ENCODE data around the gene AOC2.
"Not testable (repeated sequence)": the region's sequence is repeated elsewhere in the genome, so short reads cannot be mapped to it uniquely, and the experiment has no call there.

AOC2 gene

DNA sequence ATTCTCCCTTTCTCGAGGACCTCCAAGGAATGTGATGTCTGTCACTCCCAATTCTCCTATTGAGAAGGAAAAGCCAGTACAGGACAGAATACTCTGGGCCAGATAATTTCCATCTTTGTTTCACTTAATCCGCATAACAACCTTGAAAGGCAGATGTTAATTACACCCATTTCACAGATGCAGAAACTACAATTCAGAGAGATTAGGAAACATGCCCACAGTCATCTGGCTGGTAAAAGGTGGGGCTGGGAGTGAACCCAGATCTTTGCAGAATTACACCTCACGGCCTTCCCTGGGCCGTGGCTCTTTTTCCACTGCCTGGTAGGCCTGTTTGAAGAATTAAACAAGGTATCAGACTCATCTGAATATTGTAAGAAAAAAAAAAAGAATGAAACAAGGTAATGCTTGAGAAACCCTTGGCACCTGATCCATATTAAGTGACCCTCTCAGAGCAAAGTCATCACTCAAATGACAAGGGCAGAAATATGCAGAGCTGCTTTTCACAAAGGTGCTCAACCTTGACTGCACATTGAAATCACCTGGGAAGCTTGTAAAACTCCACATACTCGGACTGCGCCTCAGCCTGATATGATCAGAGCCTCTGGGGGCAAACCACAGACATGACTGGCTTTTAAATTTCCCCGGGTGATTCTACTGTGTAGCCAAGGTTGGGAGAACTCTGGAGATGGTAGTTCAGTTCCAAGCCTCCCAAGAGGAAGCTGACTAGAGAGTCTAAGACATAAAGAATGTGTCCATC, 39.6 kb downstream of the AOC2 start:
- no peak overlapping the region for H2AFZ ChIP-seq (ENCODE audit: low read length)
- H3K4me1 ChIP-seq (ENCODE audit: insufficient read depth, low read length, poor library complexity, severe bottlenecking): no peaks in the 10 kb centered on the region
- H3K4me2 ChIP-seq (ENCODE audit: low read depth, low read length, poor library complexity, severe bottlenecking): no peak overlapping the region
- no peaks in the 10 kb centered on the region for H3K27me3 ChIP-seq (ENCODE audit: insufficient read depth, low read length, poor library complexity, severe bottlenecking)
- no peaks in the 10 kb centered on the region for H3K79me2 ChIP-seq (ENCODE audit: insufficient read depth, low read length)
- no peaks in the 10 kb centered on the region for H3K9me3 ChIP-seq (ENCODE audit: insufficient read depth, low read depth, low read length)
- no peaks in the 10 kb centered on the region for H3F3A ChIP-seq (ENCODE audit: low read depth)
- no peaks in the 10 kb centered on the region for H3K36me3 ChIP-seq (ENCODE audit: insufficient read depth, low read length)
- TF ChIP-seq, protein P1, sequence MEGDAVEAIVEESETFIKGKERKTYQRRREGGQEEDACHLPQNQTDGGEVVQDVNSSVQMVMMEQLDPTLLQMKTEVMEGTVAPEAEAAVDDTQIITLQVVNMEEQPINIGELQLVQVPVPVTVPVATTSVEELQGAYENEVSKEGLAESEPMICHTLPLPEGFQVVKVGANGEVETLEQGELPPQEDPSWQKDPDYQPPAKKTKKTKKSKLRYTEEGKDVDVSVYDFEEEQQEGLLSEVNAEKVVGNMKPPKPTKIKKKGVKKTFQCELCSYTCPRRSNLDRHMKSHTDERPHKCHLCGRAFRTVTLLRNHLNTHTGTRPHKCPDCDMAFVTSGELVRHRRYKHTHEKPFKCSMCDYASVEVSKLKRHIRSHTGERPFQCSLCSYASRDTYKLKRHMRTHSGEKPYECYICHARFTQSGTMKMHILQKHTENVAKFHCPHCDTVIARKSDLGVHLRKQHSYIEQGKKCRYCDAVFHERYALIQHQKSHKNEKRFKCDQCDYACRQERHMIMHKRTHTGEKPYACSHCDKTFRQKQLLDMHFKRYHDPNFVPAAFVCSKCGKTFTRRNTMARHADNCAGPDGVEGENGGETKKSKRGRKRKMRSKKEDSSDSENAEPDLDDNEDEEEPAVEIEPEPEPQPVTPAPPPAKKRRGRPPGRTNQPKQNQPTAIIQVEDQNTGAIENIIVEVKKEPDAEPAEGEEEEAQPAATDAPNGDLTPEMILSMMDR (conservative IDR thresholded peaks at IDR 0.05; ENCODE audit: low read length): no peak
- H4K20me1 ChIP-seq (ENCODE audit: insufficient read depth, low read length, poor library complexity, severe bottlenecking): no peaks in the 10 kb centered on the region
- no peaks in the 10 kb centered on the region for H3K9me2 ChIP-seq (replicated peaks; ENCODE audit: low read depth, low read length)
- H3K9ac ChIP-seq (ENCODE audit: low read depth, low read length, poor library complexity, severe bottlenecking): no peak overlapping the region
- H3K4me3 ChIP-seq (ENCODE audit: low read length, poor library complexity, severe bottlenecking): no peak overlapping the region

DNA sequence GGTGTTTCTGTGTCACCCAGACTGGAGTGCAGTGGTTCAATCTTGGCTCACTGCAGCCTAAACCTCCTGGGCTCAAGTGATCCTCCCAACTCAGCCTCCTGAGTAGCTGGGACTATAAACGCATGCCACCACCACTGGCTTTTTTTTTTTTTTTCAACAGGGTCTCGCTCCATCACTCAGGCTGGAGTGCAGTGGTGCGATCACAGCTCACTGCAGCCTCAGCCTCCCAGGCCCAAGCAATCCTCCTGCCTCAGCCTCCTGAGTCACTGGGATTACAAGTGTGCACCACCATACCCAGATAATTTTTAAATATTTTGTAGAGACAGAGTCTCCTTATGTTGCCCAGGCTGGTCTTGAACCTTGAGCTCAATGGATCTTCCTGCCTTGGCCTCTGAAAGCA, 41.4 kb downstream of the AOC2 start:
- not testable (repeated sequence) for H3K9me2 ChIP-seq (replicated peaks; ENCODE audit: low read depth, low read length)

DNA sequence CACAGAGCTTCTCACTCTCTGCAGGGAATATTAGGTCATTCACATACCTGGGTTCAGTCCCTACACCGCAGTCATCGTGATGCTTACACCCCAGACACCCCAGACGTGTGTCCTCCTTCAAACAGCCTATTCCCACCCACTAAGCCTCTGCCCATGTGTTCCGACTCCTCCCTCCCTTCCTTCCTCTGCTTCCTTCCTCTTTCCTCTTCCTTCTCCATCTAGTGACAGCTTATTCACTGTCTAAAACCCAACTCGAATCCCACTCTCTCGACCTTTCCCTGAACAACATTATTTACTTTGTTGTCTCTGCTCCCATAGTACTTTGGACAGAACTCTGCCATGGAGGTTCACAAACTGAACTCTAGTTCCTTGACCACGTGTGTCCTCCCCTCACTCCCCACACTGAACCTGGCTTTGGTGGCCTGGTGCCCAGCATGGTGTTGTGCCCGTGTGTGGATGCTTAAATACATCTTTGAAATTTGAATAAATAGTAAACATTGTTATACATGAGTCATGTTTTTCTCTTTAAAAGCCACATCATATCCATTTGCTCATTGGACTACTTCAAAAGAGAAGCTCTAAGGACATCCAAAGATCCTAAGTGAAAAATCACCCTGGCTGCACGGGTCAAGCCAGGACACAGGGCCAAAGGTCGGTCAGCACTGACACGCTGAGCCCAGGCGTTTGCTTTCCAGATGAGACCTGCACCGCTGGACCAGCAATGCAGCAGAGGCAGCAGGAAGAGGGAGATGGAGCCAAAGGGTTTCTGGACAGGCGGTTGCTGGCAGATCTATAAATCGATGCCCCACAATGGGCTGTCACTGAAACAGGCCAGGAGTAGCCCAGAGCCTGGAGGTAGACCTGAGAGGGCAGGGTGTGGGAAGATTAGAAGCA, 42.1 kb downstream of the AOC2 start:
- Histone ChIP-seq H3F3A (ENCODE audit: low read depth) (no peaks in the 10 kb centered on the region), H4K20me1 (ENCODE audit: insufficient read depth, low read length, poor library complexity, severe bottlenecking) (no peaks in the 10 kb centered on the region), H3K4me3 (ENCODE audit: low read length, poor library complexity, severe bottlenecking) (no peak overlapping the region), H3K4me2 (ENCODE audit: low read depth, low read length, poor library complexity, severe bottlenecking) (no peak overlapping the region), H3K36me3 (ENCODE audit: insufficient read depth, low read length) (no peaks in the 10 kb centered on the region), H3K9me3 (ENCODE audit: insufficient read depth, low read depth, low read length) (no peaks in the 10 kb centered on the region), H3K79me2 (ENCODE audit: insufficient read depth, low read length) (no peaks in the 10 kb centered on the region), H3K9ac (ENCODE audit: low read depth, low read length, poor library complexity, severe bottlenecking) (no peak overlapping the region), H2AFZ (ENCODE audit: low read length) (no peak overlapping the region; the same call in 1 of the 2 replicates), H3K4me1 (ENCODE audit: insufficient read depth, low read length, poor library complexity, severe bottlenecking) (no peaks in the 10 kb centered on the region), H3K9me2 (replicated peaks; ENCODE audit: low read depth, low read length) (no peaks in the 10 kb centered on the region), H3K27me3 (ENCODE audit: insufficient read depth, low read length, poor library complexity, severe bottlenecking) (no peaks in the 10 kb centered on the region)
- TF ChIP-seq, protein P1 (conservative IDR thresholded peaks at IDR 0.05; ENCODE audit: low read length): no peak
- TF ChIP-seq EZH2phosphoT487 (IDR thresholded peaks at IDR 0.05; ENCODE audit: borderline replicate concordance): no peak

More for the DNA sequence above, 41.4 kb downstream of the AOC2 start:
- H3K4me3 ChIP-seq (ENCODE audit: low read length, poor library complexity, severe bottlenecking); H3K9me3 ChIP-seq (ENCODE audit: insufficient read depth, low read depth, low read length); H4K20me1 ChIP-seq (ENCODE audit: insufficient read depth, low read length, poor library complexity, severe bottlenecking); H2AFZ ChIP-seq (ENCODE audit: low read length); H3F3A ChIP-seq (ENCODE audit: low read depth); H3K36me3 ChIP-seq (ENCODE audit: insufficient read depth, low read length); H3K9ac ChIP-seq (ENCODE audit: low read depth, low read length, poor library complexity, severe bottlenecking); H3K79me2 ChIP-seq (ENCODE audit: insufficient read depth, low read length); H3K27me3 ChIP-seq (ENCODE audit: insufficient read depth, low read length, poor library complexity, severe bottlenecking); H3K4me1 ChIP-seq (ENCODE audit: insufficient read depth, low read length, poor library complexity, severe bottlenecking); H3K4me2 ChIP-seq (ENCODE audit: low read depth, low read length, poor library complexity, severe bottlenecking): not testable (repeated sequence)
